ENCODE results near the gene CDK14.
"Not testable (repeated sequence)": the region's sequence is repeated elsewhere in the genome, so short reads cannot be mapped to it uniquely, and the experiment has no call there.

Gene CDK14

GRCh38 chr7:90629297-90629918 lies 33.3 kb downstream of the CDK14 start:
- DNase-seq (ENCODE audit: low read depth in 2 of 2, low spot score in 1 of 2): no peak

GRCh38 chr7:90631502-90631901 lies 35.4 kb downstream of the CDK14 start:
- no peak for DNase-seq (ENCODE audit: low read depth in 2 of 2, low spot score in 1 of 2)

GRCh38 chr7:90639683-90640082 lies 43.6 kb downstream of the CDK14 start:
- DNase-seq (ENCODE audit: low read depth in 2 of 2, low spot score in 1 of 2): not testable (repeated sequence)

GRCh38 chr7:90642978-90643377 lies 46.9 kb downstream of the CDK14 start:
- DNase-seq (ENCODE audit: low read depth in 2 of 2, low spot score in 1 of 2): no peak

DNA sequence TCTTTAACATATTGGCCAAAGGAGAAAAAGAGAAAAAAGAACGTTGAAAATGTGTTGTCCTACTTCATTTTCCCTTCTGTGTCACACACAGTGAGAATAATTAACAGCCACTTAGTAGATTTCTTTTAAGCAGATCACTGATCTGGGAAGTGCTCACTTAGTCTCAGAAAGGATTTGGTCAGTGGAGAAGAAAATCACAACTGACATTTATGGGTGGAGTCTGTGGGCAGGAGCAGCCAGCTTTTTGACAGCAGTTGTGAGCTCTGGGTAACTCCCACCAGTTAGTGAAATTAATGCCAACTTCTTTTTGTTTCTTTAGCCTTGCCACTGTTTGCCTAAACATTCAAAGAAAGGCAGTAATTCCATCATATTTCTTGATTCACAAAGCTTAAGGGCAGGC lies 49.7 kb downstream of the CDK14 start:
- no peak for DNase-seq (ENCODE audit: low read depth in 2 of 2, low spot score in 1 of 2)

- no peak for DNase-seq (ENCODE audit: low read depth in 2 of 2, low spot score in 1 of 2)
Observed at GRCh38 chr7:90648107-90648506, 52.0 kb downstream of the CDK14 start.

- no peak for DNase-seq (ENCODE audit: low read depth in 2 of 2, low spot score in 1 of 2)
Observed at GRCh38 chr7:90648834-90649233, 52.7 kb downstream of the CDK14 start.

- no peak for DNase-seq (ENCODE audit: low read depth in 2 of 2, low spot score in 1 of 2)
Observed at GRCh38 chr7:90654718-90655427, 58.8 kb downstream of the CDK14 start.

DNA sequence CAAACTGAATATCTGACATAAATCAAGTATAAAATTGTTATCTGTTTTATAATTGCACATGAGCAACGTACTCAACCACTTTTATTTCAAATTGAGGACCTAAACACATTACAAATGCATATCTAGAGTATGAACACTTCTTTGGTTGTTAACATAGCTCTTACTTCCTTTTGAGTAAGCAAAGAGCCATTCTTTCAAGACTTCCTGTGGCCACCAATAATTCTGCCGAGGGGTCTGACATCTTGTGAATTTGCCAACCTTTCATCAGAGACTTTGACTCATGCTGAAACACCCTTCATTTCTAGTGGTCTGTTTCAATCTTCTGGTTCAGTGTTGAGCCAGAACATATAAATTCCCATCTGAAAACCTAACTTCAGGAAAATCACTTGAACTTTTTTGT lies 59.4 kb downstream of the CDK14 start:
- no peak for DNase-seq (ENCODE audit: low read depth in 2 of 2, low spot score in 1 of 2)

DNA sequence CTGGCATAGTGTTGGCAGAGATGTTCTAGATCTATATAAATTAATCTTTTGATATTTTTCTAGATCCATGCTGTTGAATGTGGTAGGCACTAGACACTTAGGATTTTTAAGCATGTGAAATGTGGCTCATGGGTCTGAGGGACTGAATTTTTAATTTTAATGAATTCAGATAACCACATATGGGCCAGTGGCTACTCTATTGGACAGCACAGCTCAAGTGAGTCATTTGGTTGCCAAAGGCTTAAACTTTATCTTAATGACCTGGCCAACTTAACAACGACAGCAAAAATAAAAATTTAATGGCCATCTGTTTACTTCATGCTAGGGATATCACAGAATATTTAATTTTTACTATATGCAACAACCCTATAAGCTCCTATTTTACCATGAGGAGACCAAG lies 61.4 kb downstream of the CDK14 start:
- DNase-seq (ENCODE audit: low read depth in 2 of 2, low spot score in 1 of 2): no peak

GRCh38 chr7:90660100-90660499 lies 64.0 kb downstream of the CDK14 start:
- DNase-seq (ENCODE audit: low read depth in 2 of 2, low spot score in 1 of 2): no peak

- no peak for DNase-seq (ENCODE audit: low read depth in 2 of 2, low spot score in 1 of 2)
Observed at GRCh38 chr7:90660819-90661218, 64.7 kb downstream of the CDK14 start.

GRCh38 chr7:90661290-90662151 lies 65.4 kb downstream of the CDK14 start:
- no peak for DNase-seq (ENCODE audit: low read depth in 2 of 2, low spot score in 1 of 2)

DNA sequence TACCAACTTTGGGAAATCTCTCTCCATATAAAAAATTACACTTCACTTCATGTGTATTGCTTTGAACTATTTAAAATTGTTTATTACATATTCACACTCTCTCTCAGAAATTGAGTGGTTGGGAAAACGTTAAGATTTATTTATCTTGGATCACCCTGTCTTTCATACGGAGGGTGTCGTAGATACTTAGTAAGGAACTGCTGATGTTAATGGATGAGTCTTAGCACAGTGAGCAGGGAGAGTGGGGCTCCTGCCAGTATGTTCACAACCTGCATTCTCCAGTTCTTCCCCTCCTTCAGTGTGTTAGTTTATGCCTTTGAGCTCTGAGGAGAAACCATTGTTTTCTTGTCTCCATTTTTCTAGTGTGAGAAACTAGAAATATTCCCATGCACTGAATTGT lies 67.1 kb downstream of the CDK14 start:
- DNase-seq (ENCODE audit: low read depth in 2 of 2, low spot score in 1 of 2): no peak

- no peak for DNase-seq (ENCODE audit: low read depth in 2 of 2, low spot score in 1 of 2)
Observed at GRCh38 chr7:90666186-90666585, 70.1 kb downstream of the CDK14 start.

DNA sequence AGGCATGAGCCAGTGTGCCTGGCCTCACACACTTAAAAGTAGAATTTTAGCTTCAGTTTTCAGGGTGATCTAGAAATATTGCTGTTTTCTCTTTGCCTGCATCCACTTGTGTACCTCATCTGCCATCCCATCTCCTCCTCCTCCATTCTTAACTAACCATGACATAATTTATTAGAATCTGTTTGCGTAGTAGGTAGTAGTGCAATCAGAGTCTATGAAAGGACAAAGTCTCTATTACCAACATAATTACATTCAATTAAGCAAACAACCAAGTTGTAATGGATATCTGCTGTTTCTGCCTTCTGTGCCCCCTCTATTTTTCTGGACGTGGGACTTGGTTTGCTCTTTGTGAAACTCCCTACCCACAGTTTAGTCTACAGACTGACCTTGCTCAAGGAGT lies 72.9 kb downstream of the CDK14 start:
- no peak for DNase-seq (ENCODE audit: low read depth in 2 of 2, low spot score in 1 of 2)

GRCh38 chr7:90669492-90669891 lies 73.4 kb downstream of the CDK14 start:
- no peak for DNase-seq (ENCODE audit: low read depth in 2 of 2, low spot score in 1 of 2)

DNA sequence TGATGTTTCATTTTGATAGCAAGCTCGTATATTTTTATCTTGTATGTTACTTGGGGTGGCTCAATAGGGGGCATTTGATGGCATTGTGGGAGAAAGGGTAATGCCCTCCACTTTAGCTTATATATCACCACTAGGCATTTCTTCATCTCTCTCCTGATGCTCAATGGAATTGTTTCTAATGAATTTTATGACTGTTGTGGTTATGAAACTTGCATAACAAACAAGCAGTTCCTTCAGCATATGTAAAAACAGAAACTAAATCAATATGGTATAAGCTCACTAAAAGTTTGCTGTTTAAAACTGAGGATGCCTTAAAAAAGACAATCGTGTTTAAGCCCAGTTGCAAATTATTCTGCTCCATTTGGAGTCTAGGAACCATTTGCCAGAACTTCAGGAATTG lies 75.5 kb downstream of the CDK14 start:
- DNase-seq (ENCODE audit: low read depth in 2 of 2, low spot score in 1 of 2): no peak

- no peak for DNase-seq (ENCODE audit: low read depth in 2 of 2, low spot score in 1 of 2)
Observed at GRCh38 chr7:90672210-90672609, 76.1 kb downstream of the CDK14 start.

DNA sequence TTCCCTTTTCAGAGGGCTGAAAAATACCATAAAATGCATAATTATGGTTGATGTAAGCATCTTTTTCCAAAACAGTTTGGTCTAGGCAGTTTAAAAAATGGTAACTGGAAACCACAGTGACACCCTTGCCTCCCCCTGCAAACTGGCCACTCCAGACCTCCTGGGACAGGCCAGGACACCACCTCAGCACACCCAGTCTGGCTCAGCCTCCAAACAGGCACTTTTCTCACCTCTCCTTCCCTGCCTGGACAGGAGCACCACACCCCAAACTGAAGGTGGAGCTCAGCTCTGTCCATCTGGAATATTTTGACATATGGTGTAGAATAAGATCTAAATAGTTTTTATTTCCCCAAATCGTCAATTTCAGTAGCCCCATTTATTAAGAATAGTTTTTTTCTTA lies 78.5 kb downstream of the CDK14 start:
- no peak for DNase-seq (ENCODE audit: low read depth in 2 of 2, low spot score in 1 of 2)

- DNase-seq (ENCODE audit: low read depth in 2 of 2, low spot score in 1 of 2): no peak
Observed at GRCh38 chr7:90675982-90676381, 79.9 kb downstream of the CDK14 start.
